Tibial artery (tissue), 4 donors: ENCODE results near the gene HEXA.

Experiments
- DNase-seq, 2 donors: peaks; one replicate each; pipeline ENCODE4 v3.0.0-alpha.2; 2019
- H3K27ac ChIP-seq, 2 donors: fragments of 200-600 bp; sonication (generic) in 1 of 2; 1 replicate in 1 of 2; 2 replicates in 1 of 2; pipeline ENCODE4 v1.5.1; 2018 to 2019; ENCODE audit warnings: mild to moderate bottlenecking in 1 of 2
- H3K27me3 ChIP-seq, 2 donors: fragments of 200-600 bp; sonication (generic) in 1 of 2; one replicate each; pipeline versions ENCODE4 v1.5.1 to v1.6.0; 2016 to 2019
- H3K36me3 ChIP-seq, 3 donors: fragments of 200-600 bp; sonication (generic) in 2 of 3; one replicate each; pipeline ENCODE4 v1.5.1; 2016 to 2019; ENCODE audit warnings: mild to moderate bottlenecking in 2 of 3
- H3K4me1 ChIP-seq, 4 donors: fragments of 200-600 bp; sonication (generic) in 2 of 4; 1 replicate in 3 of 4; 2 replicates in 1 of 4; pipeline ENCODE4 v1.5.1; 2016 to 2019
- H3K4me3 ChIP-seq, 2 donors: fragments of 200-600 bp; sonication (generic) in 1 of 2; 1 replicate in 1 of 2; 2 replicates in 1 of 2; pipeline ENCODE4 v1.5.1; 2018 to 2019; ENCODE audit warnings: mild to moderate bottlenecking in 2 of 2
- H3K9me3 ChIP-seq, 3 donors: fragments of 200-600 bp; sonication (generic) in 1 of 3; one replicate each; pipeline ENCODE4 v1.5.1; 2016 to 2019
- intact Hi-C: fragments of 100-400 bp; cut with DNase I; formaldehyde crosslinking; loops from one replicate; pipeline ENCODE4 v1.15.0; 2023; ENCODE audit warnings: low total_unique reads
- TF ChIP-seq, protein P1 (sequence below), 2 experiments: fragments of 200-600 bp in 1 of 2; fragments of 450-650 bp in 1 of 2; IDR thresholded peaks; one replicate each; pipeline ENCODE4 v1.5.1; 2017 to 2019; ENCODE audit warnings: antibody characterized with exemption in 2 of 2, mild to moderate bottlenecking in 1 of 2, moderate library complexity in 1 of 2

HEXA gene

DNA sequence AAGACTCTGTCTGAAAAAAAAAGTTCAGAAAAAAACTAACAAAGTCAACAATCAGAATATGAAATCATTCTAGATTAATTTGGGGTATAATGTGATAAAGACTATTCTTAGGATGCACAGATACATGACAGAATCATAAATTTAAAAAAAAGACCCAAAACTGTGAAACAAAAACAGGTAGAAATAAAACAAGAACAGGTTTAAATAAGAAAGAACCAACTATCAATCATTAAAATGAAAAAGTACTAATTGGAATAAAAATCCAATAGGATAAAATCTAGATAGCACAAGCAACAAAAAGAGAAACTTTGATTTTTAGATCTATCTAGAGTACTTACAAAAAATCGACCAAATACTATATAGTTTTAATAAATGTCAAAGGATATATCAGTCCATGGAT lies 35.7 kb upstream of the HEXA start:
- TF ChIP-seq, protein P1, sequence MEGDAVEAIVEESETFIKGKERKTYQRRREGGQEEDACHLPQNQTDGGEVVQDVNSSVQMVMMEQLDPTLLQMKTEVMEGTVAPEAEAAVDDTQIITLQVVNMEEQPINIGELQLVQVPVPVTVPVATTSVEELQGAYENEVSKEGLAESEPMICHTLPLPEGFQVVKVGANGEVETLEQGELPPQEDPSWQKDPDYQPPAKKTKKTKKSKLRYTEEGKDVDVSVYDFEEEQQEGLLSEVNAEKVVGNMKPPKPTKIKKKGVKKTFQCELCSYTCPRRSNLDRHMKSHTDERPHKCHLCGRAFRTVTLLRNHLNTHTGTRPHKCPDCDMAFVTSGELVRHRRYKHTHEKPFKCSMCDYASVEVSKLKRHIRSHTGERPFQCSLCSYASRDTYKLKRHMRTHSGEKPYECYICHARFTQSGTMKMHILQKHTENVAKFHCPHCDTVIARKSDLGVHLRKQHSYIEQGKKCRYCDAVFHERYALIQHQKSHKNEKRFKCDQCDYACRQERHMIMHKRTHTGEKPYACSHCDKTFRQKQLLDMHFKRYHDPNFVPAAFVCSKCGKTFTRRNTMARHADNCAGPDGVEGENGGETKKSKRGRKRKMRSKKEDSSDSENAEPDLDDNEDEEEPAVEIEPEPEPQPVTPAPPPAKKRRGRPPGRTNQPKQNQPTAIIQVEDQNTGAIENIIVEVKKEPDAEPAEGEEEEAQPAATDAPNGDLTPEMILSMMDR (IDR thresholded peaks at IDR 0.05), result no peak
- no peak overlapping the region for H3K4me3 ChIP-seq
- no peaks in the 10 kb centered on the region for H3K4me1 ChIP-seq
- intact Hi-C loops, result no loop called here
- H3K27me3 ChIP-seq, result peaks cover 0 to 15% of the 10 kb centered on the region in 2 donors
- H3K36me3 ChIP-seq, result no peaks in the 10 kb centered on the region
- H3K27ac ChIP-seq, result no peak overlapping the region
- no peaks in the 10 kb centered on the region for H3K9me3 ChIP-seq
- no peak for DNase-seq

DNA sequence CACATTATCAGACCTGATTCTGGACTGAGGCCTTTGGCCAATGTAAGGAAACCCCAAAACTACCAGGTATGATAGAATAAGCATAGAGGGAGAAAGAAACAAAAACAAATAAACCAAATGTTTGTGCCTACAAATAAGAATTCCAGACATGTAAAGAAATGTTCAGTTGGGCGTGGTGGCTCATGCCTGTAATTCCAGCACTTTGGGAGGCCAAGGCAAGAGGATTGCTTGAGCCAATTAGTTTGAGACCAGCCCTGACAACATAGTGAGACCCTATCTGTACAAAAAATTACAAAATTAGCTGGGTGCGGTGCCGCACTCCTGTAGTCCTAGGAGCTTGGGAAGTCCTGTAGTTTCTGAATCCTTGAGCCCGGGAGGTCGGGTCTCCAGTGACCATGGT lies 35.3 kb upstream of the HEXA start:
- Histone ChIP-seq H3K36me3 (no peaks in the 10 kb centered on the region), H3K4me3 (no peak overlapping the region), H3K27me3 (peaks cover 0 to 17% of the 10 kb centered on the region in 2 donors), H3K4me1 (no peaks in the 10 kb centered on the region), H3K27ac (no peak overlapping the region), H3K9me3 (no peaks in the 10 kb centered on the region)
- TF ChIP-seq, protein P1 (IDR thresholded peaks at IDR 0.05), result no peak
- DNase-seq, result no peak
- intact Hi-C loops, result no loop called here

DNA sequence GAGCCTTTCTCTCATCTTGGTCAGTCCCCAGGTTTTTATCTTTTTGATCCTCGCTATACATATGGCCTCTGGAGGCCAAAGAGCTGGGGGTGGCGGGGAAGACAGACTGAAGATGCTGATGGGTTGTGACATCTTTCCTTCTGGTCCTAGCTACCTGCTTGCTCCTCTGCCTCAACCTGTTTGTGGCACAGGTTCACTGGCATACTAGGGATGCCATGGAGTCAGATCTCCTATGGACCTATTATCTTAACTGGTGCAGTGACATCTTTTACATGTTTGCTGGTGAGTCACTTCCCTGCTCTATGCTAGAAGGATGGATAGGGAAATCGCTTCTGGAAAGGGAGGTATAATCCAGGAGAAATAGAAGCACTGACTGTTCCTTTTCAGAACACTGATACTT lies 31.1 kb upstream of the HEXA start:
- peaks cover 0 to 33% of the 10 kb centered on the region in 2 donors for H3K27me3 ChIP-seq
- H3K36me3 ChIP-seq, result no peaks in the 10 kb centered on the region
- H3K4me1 ChIP-seq, result no peaks in the 10 kb centered on the region
- no peaks in the 10 kb centered on the region for H3K9me3 ChIP-seq
- no peak overlapping the region for H3K4me3 ChIP-seq
- H3K27ac ChIP-seq, result no peak overlapping the region
- TF ChIP-seq, protein P1 (IDR thresholded peaks at IDR 0.05), result no peak
- intact Hi-C loops, result no loop called here
- DNase-seq, result no peak

DNA sequence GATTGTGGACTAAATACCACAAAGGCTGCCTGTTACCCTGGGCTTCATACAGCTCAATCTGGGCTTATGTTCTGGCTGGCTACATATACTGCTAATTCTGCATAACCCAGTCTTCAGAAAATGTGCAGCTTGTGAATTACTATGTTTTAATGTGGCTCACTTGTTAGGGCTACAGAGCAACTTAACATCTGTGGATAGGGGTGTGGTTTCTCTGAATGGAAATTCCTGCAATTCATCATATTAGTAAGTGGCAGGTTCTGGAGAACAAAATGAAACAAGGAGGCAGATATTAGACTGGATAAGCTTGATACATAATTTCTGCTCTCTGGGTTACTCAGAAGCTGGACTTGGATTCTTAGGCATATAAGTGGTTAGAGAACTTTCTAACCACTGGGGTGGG lies 29.0 kb upstream of the HEXA start:
- Histone ChIP-seq H3K27me3 (peaks cover 0 to 39% of the 10 kb centered on the region in 2 donors), H3K36me3 (no peaks in the 10 kb centered on the region), H3K4me1 (no peaks in the 10 kb centered on the region), H3K27ac (no peak overlapping the region), H3K4me3 (no peak overlapping the region), H3K9me3 (no peaks in the 10 kb centered on the region)
- no peak for DNase-seq
- intact Hi-C loops, result no loop called here
- TF ChIP-seq, protein P1 (IDR thresholded peaks at IDR 0.05), result no peak

DNA sequence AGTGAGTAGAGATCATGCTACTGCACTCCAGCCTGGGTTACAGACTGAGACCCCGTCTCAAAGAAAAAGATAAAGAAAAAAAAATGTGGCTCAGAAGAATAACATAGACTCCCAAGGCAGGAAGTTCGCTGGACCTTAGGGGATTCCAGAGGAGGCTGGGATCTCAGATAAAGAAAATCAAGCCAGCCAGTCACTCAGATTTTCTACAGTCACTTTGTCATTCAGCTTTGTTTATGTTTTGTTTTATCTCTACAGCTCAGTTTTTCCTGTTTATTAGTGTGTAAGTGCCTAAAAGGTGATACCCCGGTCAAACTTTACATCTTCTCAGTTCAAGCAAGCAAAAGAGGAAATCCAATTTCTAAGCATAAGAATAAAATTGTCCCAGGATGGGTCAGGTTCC lies 28.5 kb upstream of the HEXA start:
- intact Hi-C loops, result no loop called here
- no peak for DNase-seq
- H3K36me3 ChIP-seq, result no peaks in the 10 kb centered on the region
- no peak overlapping the region for H3K27ac ChIP-seq
- peaks cover 0 to 35% of the 10 kb centered on the region in 2 donors for H3K27me3 ChIP-seq
- TF ChIP-seq, protein P1 (IDR thresholded peaks at IDR 0.05), result no peak
- H3K9me3 ChIP-seq, result no peaks in the 10 kb centered on the region
- no peaks in the 10 kb centered on the region for H3K4me1 ChIP-seq
- H3K4me3 ChIP-seq, result no peak overlapping the region

DNA sequence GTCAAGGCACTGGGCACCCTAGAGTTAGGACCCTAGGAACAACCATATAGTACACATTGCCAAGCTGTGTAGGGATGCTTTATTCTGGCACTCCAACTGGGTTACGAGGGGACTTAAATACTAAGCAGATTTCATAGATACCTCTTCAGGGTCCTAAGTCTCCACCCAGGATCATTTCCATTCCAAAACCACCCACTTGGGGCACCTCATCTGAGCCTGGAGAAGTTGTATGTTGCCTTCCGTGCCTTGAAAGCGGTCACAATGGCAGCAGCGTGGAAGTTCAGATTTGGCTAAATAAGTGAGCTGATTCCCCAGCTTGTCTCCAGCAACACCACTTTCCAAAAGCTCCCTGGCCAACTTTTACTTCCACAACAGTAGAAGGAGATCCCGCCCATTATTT lies 26.9 kb upstream of the HEXA start:
- Histone ChIP-seq H3K36me3 (no peaks in the 10 kb centered on the region), H3K9me3 (no peaks in the 10 kb centered on the region), H3K27ac (no peak overlapping the region), H3K4me3 (no peak overlapping the region), H3K27me3 (peaks cover 0 to 38% of the 10 kb centered on the region in 2 donors), H3K4me1 (no peaks in the 10 kb centered on the region)
- TF ChIP-seq, protein P1 (IDR thresholded peaks at IDR 0.05), result no peak
- intact Hi-C loops, result no loop called here
- DNase-seq, result no peak
